H1 (cell line): Measurements from ENCODE around the gene ZNF154. TPM values are rescaled to one million over a fixed set of nuclear protein-coding genes. Genes with fewer than 3 reads are reported as not detected.

Experiments used
- CHD2 ChIP-seq: IDR thresholded peaks from 2 replicates; pipeline ENCODE4 v1.6.1; 2012; ENCODE audit warnings: low read length, improper control_type of control experiment
- FOSL1 ChIP-seq: IDR thresholded peaks from 2 replicates; pipeline ENCODE4 v1.6.1; 2011; ENCODE audit warnings: mild to moderate bottlenecking, low read depth, low read length, moderate library complexity; ENCODE audit not compliant: insufficient read depth
- HDAC2 ChIP-seq, 2 experiments: fragments of 300-600 bp in 1 of 2; sonication (generic) in 1 of 2; IDR thresholded peaks; 2 replicates each; pipeline ENCODE4 v1.6.1; 2011 to 2012; ENCODE audit warnings: low read depth in 2 of 2, low read length in 2 of 2, mild to moderate bottlenecking in 2 of 2, moderate library complexity in 2 of 2, borderline replicate concordance in 1 of 2, inconsistent platforms in 1 of 2
- KDM1A ChIP-seq: fragments of 200-600, 300-600 bp; sonication (generic); IDR thresholded peaks from 2 replicates; pipeline ENCODE4 v1.7.1; 2016; ENCODE audit warnings: mild to moderate bottlenecking, low read length, borderline replicate concordance
- KDM4A ChIP-seq: IDR thresholded peaks from one replicate; pipeline ENCODE4 v1.7.1; 2012; ENCODE audit warnings: low read depth, mild to moderate bottlenecking, moderate library complexity, low read length, inconsistent platforms; ENCODE audit not compliant: severe bottlenecking
- PHF8 ChIP-seq: fragments of 200-600 bp; sonication (generic); conservative IDR thresholded peaks from 2 replicates; pipeline ENCODE4 v1.7.1; 2012; ENCODE audit warnings: low read depth, mild to moderate bottlenecking, inconsistent platforms, low read length, moderate library complexity
- RBBP5 ChIP-seq: IDR thresholded peaks from 2 replicates; pipeline ENCODE4 v1.7.1; 2012; ENCODE audit warnings: low read depth, mild to moderate bottlenecking, inconsistent platforms, low read length, moderate library complexity, borderline replicate concordance
- RXRA ChIP-seq: IDR thresholded peaks from 2 replicates; pipeline ENCODE4 v1.6.1; 2011; ENCODE audit warnings: low read depth, mild to moderate bottlenecking, low read length, moderate library complexity; ENCODE audit not compliant: insufficient read depth
- SP1 ChIP-seq: IDR thresholded peaks from 2 replicates; pipeline ENCODE4 v1.6.1; 2011; ENCODE audit warnings: low read depth, low read length
- SUZ12 ChIP-seq: fragments of 200-600 bp; sonication (generic); IDR thresholded peaks from 2 replicates; pipeline ENCODE4 v1.6.1; 2012; ENCODE audit warnings: mild to moderate bottlenecking, inconsistent platforms, low read length, moderate library complexity, mixed read lengths
- TAF1 ChIP-seq: IDR thresholded peaks from 2 replicates; pipeline ENCODE4 v1.6.1; 2011; ENCODE audit warnings: mild to moderate bottlenecking, low read depth, low read length
- TBP ChIP-seq: IDR thresholded peaks from 2 replicates; pipeline ENCODE4 v1.6.1; 2011; ENCODE audit warnings: low read depth, low read length, improper control_type of control experiment
- TCF12 ChIP-seq: IDR thresholded peaks from 2 replicates; pipeline ENCODE4 v1.6.1; 2011; ENCODE audit warnings: low read depth, mild to moderate bottlenecking, low read length
- polyA plus RNA-seq, 7 experiments: library from polyadenylated mRNA; depleted of rRNA in 3 of 7; stranded (reverse) in 5 of 7; unstranded in 2 of 7; fragments of >200 nt in 5 of 7; fragments of 200-250 nt in 2 of 7; gene quantifications; 1 replicate in 5 of 7; 2 replicates in 1 of 7; 4 replicates in 1 of 7; pipeline versions ENCODE4 v1.2.1 to v1.2.3, GENCODE V29; 2011 to 2013; ENCODE audit warnings: missing spikeins in 2 of 7, mixed read lengths in 2 of 7
- total RNA-seq: library from RNA; stranded (reverse); fragmentation: NEBNext Ultra II Directional; extraction: Animal tissue kit (Norgen Biotek cat#: 25700); gene quantifications from 2 replicates; pipeline ENCODE4 v1.2.1, GENCODE V29; 2021
- TF ChIP-seq, protein P1 (sequence below): IDR thresholded peaks from 2 replicates; pipeline ENCODE4 v1.6.1; 2012; ENCODE audit warnings: low read length, inconsistent platforms
- TF ChIP-seq, protein P2 (sequence below): IDR thresholded peaks from 2 replicates; pipeline ENCODE4 v1.6.1; 2012; ENCODE audit warnings: inconsistent platforms
- TF ChIP-seq, protein P3 (sequence below), 3 experiments: IDR thresholded peaks; 1 replicate in 2 of 3; 2 replicates in 1 of 3; pipeline versions ENCODE4 v1.5.1 to v1.6.1; 2011; ENCODE audit warnings: low read length in 3 of 3, mild to moderate bottlenecking in 3 of 3, inconsistent platforms in 2 of 3, low read depth in 1 of 3, moderate library complexity in 1 of 3; ENCODE audit not compliant: insufficient read depth in 1 of 3; ENCODE audit errors: control extremely low read depth in 1 of 3
- TF ChIP-seq, protein P4 (sequence below): IDR thresholded peaks from 2 replicates; pipeline ENCODE4 v1.6.1; 2011; ENCODE audit warnings: low read length, improper control_type of control experiment

Gene ZNF154
- total and polyA plus RNA-seq, 2 of the 8 experiments (the other 6 are each of a cell fraction or from before 2014, with no cell fraction given): 5.3 to 11.6 TPM

DNA sequence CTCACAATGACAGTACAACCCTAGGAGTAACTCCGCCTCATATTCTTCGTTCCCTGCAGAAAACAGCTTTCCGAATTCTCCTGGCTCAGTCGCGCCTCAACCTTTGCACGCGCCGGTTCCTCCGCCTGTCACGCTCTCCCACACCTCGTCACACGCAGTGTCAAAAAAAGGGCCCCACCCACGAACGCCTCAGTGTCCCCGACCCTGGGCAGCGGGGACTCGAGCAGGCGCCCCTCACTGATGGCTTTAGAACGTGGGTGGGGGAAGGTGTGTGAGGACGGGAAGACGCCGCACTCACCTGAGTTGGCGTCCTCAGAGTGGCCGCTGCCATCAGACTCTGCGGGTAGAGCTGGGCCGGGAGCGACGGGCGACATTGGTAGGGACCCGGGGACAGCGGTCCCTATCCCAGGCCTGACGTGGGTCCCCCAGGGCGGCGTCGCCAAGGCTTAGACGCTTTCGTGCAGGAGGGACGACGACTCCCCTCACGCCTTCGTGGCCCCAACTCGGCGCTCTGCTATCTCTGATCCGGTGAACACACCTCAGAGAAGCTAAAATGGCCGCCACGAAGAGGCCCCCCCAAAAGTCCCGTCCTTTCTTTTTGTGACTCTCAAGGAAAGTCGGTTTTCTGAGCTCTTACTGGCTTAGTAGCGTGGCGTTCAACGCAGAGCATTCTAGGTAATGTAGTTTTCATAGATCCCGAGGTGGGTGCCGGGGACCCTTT lies at the start of gene ZNF154 (continued):
- TF ChIP-seq KDM1A (no peak), TCF12 (no peak), TBP (peak; percentile 43; the same call in 1 of the 2 replicates), KDM4A (peak; percentile 73), SP1 (peak; percentile 34; the same call in 1 of the 2 replicates), TAF1 (peak; percentile 81), HDAC2 (IDR thresholded peaks at IDR 0.05; ENCODE audit: borderline replicate concordance in 1 of 2, low read depth in 2 of 2, low read length in 2 of 2) (no peak), CHD2 (no peak), FOSL1 (no peak), PHF8 (peak; percentile 88), RBBP5 (0 out of 2 replicates have a peak, but pooled peaks have one; percentile 50), RXRA (no peak), SUZ12 (no peak)
- TF ChIP-seq, protein P1, sequence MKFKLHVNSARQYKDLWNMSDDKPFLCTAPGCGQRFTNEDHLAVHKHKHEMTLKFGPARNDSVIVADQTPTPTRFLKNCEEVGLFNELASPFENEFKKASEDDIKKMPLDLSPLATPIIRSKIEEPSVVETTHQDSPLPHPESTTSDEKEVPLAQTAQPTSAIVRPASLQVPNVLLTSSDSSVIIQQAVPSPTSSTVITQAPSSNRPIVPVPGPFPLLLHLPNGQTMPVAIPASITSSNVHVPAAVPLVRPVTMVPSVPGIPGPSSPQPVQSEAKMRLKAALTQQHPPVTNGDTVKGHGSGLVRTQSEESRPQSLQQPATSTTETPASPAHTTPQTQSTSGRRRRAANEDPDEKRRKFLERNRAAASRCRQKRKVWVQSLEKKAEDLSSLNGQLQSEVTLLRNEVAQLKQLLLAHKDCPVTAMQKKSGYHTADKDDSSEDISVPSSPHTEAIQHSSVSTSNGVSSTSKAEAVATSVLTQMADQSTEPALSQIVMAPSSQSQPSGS: 0 out of 2 replicates have a peak, but pooled peaks have one; percentile 23
- TF ChIP-seq, protein P2, sequence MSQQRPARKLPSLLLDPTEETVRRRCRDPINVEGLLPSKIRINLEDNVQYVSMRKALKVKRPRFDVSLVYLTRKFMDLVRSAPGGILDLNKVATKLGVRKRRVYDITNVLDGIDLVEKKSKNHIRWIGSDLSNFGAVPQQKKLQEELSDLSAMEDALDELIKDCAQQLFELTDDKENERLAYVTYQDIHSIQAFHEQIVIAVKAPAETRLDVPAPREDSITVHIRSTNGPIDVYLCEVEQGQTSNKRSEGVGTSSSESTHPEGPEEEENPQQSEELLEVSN: no peak
- TF ChIP-seq, protein P3, sequence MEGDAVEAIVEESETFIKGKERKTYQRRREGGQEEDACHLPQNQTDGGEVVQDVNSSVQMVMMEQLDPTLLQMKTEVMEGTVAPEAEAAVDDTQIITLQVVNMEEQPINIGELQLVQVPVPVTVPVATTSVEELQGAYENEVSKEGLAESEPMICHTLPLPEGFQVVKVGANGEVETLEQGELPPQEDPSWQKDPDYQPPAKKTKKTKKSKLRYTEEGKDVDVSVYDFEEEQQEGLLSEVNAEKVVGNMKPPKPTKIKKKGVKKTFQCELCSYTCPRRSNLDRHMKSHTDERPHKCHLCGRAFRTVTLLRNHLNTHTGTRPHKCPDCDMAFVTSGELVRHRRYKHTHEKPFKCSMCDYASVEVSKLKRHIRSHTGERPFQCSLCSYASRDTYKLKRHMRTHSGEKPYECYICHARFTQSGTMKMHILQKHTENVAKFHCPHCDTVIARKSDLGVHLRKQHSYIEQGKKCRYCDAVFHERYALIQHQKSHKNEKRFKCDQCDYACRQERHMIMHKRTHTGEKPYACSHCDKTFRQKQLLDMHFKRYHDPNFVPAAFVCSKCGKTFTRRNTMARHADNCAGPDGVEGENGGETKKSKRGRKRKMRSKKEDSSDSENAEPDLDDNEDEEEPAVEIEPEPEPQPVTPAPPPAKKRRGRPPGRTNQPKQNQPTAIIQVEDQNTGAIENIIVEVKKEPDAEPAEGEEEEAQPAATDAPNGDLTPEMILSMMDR (IDR thresholded peaks at IDR 0.05; ENCODE audit: control extremely low read depth in 1 of 3, insufficient read depth in 1 of 3, low read depth in 1 of 3, low read length in 3 of 3): no peak
- TF ChIP-seq, protein P4, sequence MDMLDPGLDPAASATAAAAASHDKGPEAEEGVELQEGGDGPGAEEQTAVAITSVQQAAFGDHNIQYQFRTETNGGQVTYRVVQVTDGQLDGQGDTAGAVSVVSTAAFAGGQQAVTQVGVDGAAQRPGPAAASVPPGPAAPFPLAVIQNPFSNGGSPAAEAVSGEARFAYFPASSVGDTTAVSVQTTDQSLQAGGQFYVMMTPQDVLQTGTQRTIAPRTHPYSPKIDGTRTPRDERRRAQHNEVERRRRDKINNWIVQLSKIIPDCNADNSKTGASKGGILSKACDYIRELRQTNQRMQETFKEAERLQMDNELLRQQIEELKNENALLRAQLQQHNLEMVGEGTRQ: no peak
